Breast epithelium (tissue), 3 donors: ENCODE data around the gene IL10.

Experiments
- POLR2A ChIP-seq: fragments of 450-650 bp; IDR thresholded peaks from one replicate; pipeline ENCODE4 v1.6.1; 2016; ENCODE audit warnings: antibody characterized with exemption, mild to moderate bottlenecking, moderate library complexity
- POLR2AphosphoS5 ChIP-seq, 3 donors: sonication (generic); formaldehyde crosslinking; IDR thresholded peaks; one replicate each; pipeline ENCODE4 v1.6.1; 2017; ENCODE audit warnings: antibody characterized with exemption in 3 of 3
- TF ChIP-seq, protein P1 (sequence below), 3 donors: fragments of 450-650 bp; IDR thresholded peaks; one replicate each; pipeline ENCODE4 v1.5.1; 2016 to 2017; ENCODE audit warnings: antibody characterized with exemption in 3 of 3, mild to moderate bottlenecking in 3 of 3, moderate library complexity in 3 of 3

DNA sequence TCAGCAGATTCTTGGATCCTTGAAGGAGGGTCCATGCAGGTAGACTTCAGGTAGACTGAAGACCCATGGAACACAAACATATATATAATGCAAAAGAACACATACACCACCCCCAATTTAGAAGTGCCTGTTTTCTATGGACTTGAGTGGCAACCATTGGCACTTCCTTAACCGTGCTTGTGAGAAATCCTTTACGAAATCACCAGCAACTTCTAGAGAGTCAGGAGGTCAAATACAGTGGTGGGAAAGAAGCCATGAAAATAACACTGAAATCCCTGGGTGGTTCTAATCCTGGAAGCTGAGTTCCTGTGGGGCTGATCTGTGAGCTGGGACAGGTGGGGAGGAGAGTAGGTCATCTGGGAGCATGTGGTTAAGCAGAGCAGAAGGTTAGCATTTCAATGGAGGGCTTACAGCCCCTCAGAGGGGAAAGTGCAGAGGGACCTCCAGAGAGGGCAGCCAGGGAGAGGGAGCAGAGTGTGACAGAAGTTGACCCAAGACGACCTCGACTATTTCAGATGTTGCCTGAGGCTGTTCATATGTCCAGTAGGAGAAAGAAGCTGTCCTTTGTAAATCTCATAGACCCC, 13.0 kb upstream of the IL10 start:
- TF ChIP-seq POLR2A (no peak), POLR2AphosphoS5 (IDR thresholded peaks at IDR 0.05) (no peak)
- TF ChIP-seq, protein P1, sequence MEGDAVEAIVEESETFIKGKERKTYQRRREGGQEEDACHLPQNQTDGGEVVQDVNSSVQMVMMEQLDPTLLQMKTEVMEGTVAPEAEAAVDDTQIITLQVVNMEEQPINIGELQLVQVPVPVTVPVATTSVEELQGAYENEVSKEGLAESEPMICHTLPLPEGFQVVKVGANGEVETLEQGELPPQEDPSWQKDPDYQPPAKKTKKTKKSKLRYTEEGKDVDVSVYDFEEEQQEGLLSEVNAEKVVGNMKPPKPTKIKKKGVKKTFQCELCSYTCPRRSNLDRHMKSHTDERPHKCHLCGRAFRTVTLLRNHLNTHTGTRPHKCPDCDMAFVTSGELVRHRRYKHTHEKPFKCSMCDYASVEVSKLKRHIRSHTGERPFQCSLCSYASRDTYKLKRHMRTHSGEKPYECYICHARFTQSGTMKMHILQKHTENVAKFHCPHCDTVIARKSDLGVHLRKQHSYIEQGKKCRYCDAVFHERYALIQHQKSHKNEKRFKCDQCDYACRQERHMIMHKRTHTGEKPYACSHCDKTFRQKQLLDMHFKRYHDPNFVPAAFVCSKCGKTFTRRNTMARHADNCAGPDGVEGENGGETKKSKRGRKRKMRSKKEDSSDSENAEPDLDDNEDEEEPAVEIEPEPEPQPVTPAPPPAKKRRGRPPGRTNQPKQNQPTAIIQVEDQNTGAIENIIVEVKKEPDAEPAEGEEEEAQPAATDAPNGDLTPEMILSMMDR (IDR thresholded peaks at IDR 0.05) = no peak
